Esophagus squamous epithelium (tissue), 5 donors: ENCODE results near the gene PRKCE. TPM values are rescaled to one million over a fixed set of nuclear protein-coding genes. Genes with fewer than 3 reads are reported as not detected.

ENCODE experiments used
- DNase-seq: peaks from one replicate; lab custom pipeline; 2025; lab: John Stamatoyannopoulos, UW
- H3K27ac ChIP-seq, 4 donors: fragments of 200-600 bp; sonication (generic); one replicate each; pipeline ENCODE4 v1.5.1; 2016 to 2019; ENCODE audit warnings: mild to moderate bottlenecking in 1 of 4
- H3K27me3 ChIP-seq, 4 donors: fragments of 200-600 bp; sonication (generic); 1 replicate in 3 of 4; 2 replicates in 1 of 4; pipeline versions ENCODE4 v1.5.1 to v1.6.0; 2017 to 2021; ENCODE audit warnings: antibody characterized with exemption in 1 of 4
- H3K36me3 ChIP-seq, 3 donors: fragments of 200-600 bp; sonication (generic); one replicate each; pipeline ENCODE4 v1.5.1; 2016 to 2019
- H3K4me1 ChIP-seq, 3 donors: fragments of 200-600 bp; sonication (generic); one replicate each; pipeline ENCODE4 v1.5.1; 2017 to 2019
- H3K4me3 ChIP-seq, 4 donors: fragments of 200-600 bp; sonication (generic); 1 replicate in 3 of 4; 2 replicates in 1 of 4; pipeline ENCODE4 v1.5.1; 2016 to 2019; ENCODE audit warnings: mild to moderate bottlenecking in 2 of 4, moderate library complexity in 1 of 4
- H3K9me3 ChIP-seq, 3 donors: fragments of 200-600 bp; sonication (generic); one replicate each; pipeline ENCODE4 v1.5.1; 2016 to 2019
- CTCF ChIP-seq, 6 experiments: fragments of 450-650 bp in 4 of 6; fragments of 200-600 bp in 2 of 6; sonication (generic) in 2 of 6; IDR thresholded peaks; one replicate each; pipeline ENCODE4 v1.5.1; 2016 to 2019; ENCODE audit warnings: antibody characterized with exemption in 6 of 6, mild to moderate bottlenecking in 4 of 6, moderate library complexity in 4 of 6
- POLR2A ChIP-seq, 4 donors: fragments of 450-650 bp; IDR thresholded peaks; one replicate each; pipeline ENCODE4 v1.6.1; 2017; ENCODE audit warnings: antibody characterized with exemption in 4 of 4, mild to moderate bottlenecking in 4 of 4, moderate library complexity in 3 of 4
- WGBS, 2 donors: methylation state at CpG; one replicate each; pipeline ENCODE4 v1.1.5; 2018; 5-methylcytosine and 5-hydroxymethylcytosine counted together
- intact Hi-C: fragments of 100-400 bp; cut with DNase I; formaldehyde crosslinking; loops from one replicate; pipeline ENCODE4 v1.15.0; 2022
- total RNA-seq, 4 donors: library from RNA; depleted of rRNA; stranded (reverse); fragments of >200 nt; gene quantifications; one replicate each; pipeline ENCODE4 v1.1.0, GENCODE V29; 2016
- donor health status: DM: yes; HTN: yes; CAD: no.

The PRKCE gene
- total RNA-seq, 4 donors from 2014 or later = 6.5 to 13.7 (median 9.9) TPM

- no peak for TF ChIP-seq POLR2A (IDR thresholded peaks at IDR 0.05)
- TF ChIP-seq CTCF (IDR thresholded peaks at IDR 0.05) = no peak
- Histone ChIP-seq H3K27me3 (no peaks in the 10 kb centered on the region), H3K4me1 (peaks cover 12 to 39% (median 16%) of the 10 kb centered on the region in 3 donors), H3K27ac (no peak overlapping the region), H3K9me3 (no peaks in the 10 kb centered on the region), H3K4me3 (no peak overlapping the region), H3K36me3 (no peaks in the 10 kb centered on the region)
- WGBS, 2 donors = 94 to 96% methylated on average over 3 of the region's 3 CpGs
- intact Hi-C loops = no loop called here
- DNase-seq = no peak
These were observed 2.8 kb downstream of the PRKCE start for GRCh38 chr2:45654250-45654649.

- intact Hi-C loops = no loop called here
- Histone ChIP-seq H3K4me1 (peaks cover 0 to 18% (median 0%) of the 10 kb centered on the region in 3 donors), H3K27ac (no peak overlapping the region), H3K36me3 (no peaks in the 10 kb centered on the region), H3K4me3 (no peak overlapping the region), H3K9me3 (no peaks in the 10 kb centered on the region), H3K27me3 (no peaks in the 10 kb centered on the region)
- 78 to 86% methylated on average over 2 of the region's 2 CpGs for WGBS, 2 donors
- DNase-seq = no peak
- TF ChIP-seq CTCF (IDR thresholded peaks at IDR 0.05) (no peak), POLR2A (IDR thresholded peaks at IDR 0.05) (no peak)
These were observed 10.4 kb downstream of the PRKCE start for GRCh38 chr2:45661828-45662227.

- no peak overlapping the region for H3K27ac ChIP-seq
- H3K9me3 ChIP-seq = no peaks in the 10 kb centered on the region
- intact Hi-C loops = no loop called here
- no peak overlapping the region for H3K4me3 ChIP-seq
- no peak for TF ChIP-seq CTCF (IDR thresholded peaks at IDR 0.05)
- no peak for TF ChIP-seq POLR2A (IDR thresholded peaks at IDR 0.05)
- H3K27me3 ChIP-seq = no peaks in the 10 kb centered on the region
- no peaks in the 10 kb centered on the region for H3K36me3 ChIP-seq
- 44 to 50% methylated on average over 2 of the region's 2 CpGs for WGBS, 2 donors
- peaks cover 0 to 22% (median 0%) of the 10 kb centered on the region in 3 donors for H3K4me1 ChIP-seq
- DNase-seq = no peak
These were observed 13.3 kb downstream of the PRKCE start for GRCh38 chr2:45664635-45665261.

- Histone ChIP-seq H3K27ac (no peak overlapping the region), H3K4me1 (peaks cover 0 to 23% (median 0%) of the 10 kb centered on the region in 3 donors), H3K4me3 (no peak overlapping the region), H3K36me3 (no peaks in the 10 kb centered on the region), H3K9me3 (no peaks in the 10 kb centered on the region), H3K27me3 (no peaks in the 10 kb centered on the region)
- intact Hi-C loops = no loop called here
- TF ChIP-seq CTCF (IDR thresholded peaks at IDR 0.05) = no peak
- TF ChIP-seq POLR2A (IDR thresholded peaks at IDR 0.05) = no peak
- WGBS, 2 donors = 79 to 85% methylated on average over 7 of the region's 7 CpGs
- DNase-seq = no peak
These were observed 17.0 kb downstream of the PRKCE start for GRCh38 chr2:45668509-45668908.

GRCh38 chr2:45669032-45669486 is 17.6 kb downstream of the PRKCE start:
- TF ChIP-seq CTCF (IDR thresholded peaks at IDR 0.05) = no peak
- no peak for TF ChIP-seq POLR2A (IDR thresholded peaks at IDR 0.05)
- 70 to 76% methylated on average over 7 of the region's 7 CpGs for WGBS, 2 donors
- Histone ChIP-seq H3K27me3 (no peaks in the 10 kb centered on the region), H3K27ac (no peak overlapping the region), H3K4me1 (peaks cover 0 to 28% (median 0%) of the 10 kb centered on the region in 3 donors), H3K9me3 (no peaks in the 10 kb centered on the region), H3K4me3 (no peak overlapping the region), H3K36me3 (no peaks in the 10 kb centered on the region)
- intact Hi-C loops = no loop called here
- DNase-seq = no peak
